GM21825 (cell line): ENCODE data around the gene HNRNPK.
"Not testable (repeated sequence)": the region's sequence is repeated elsewhere in the genome, so short reads cannot be mapped to it uniquely, and the experiment has no call there.

Experiments used
- ATAC-seq: cut with Tn5 transposase; IDR thresholded peaks from one replicate; pipeline ENCODE4 v1.9.1; 2021; ENCODE audit warnings: mild to moderate bottlenecking, moderate library complexity; ENCODE audit not compliant: unreplicated experiment

HNRNPK gene

DNA sequence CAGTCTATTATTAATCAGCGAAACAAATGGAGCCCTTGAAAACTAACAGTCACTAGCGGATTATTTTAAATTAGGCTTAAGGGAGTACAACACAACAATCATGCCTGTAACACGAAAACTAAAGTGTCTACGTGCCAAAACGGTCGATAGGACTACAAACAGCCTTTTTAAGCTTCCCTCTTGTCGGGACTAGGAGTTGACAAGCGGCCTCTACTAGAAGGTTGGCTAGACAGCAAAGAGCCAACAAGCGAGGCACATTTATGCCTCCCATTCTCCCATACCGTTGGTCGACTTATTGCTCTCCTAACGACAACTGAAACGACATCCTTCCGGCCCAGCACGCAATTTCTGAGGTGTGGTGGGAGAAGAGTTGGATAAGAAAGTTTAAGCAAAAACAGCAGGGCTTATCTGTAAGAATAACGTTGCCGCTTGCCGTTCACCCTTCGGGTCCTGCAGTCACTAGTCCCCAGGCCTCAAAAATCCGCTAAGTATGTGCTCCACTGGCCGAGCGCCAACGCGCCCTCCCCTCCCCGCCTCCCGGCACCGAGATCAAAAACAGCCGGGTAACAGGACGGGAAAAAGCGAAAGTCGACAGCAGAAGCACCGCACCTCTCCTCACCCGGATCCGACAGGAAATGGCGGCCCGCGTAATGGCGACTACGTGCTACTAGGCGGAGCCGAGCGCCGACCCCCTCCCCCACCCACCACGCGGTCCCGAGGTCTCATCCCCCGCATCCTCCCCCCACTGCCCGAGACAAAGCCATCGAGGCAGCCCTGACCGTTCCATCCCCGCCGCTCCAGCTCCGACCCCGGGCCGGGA, 813 bp downstream of the HNRNPK start:
- ATAC-seq, result peak; percentile 33

DNA sequence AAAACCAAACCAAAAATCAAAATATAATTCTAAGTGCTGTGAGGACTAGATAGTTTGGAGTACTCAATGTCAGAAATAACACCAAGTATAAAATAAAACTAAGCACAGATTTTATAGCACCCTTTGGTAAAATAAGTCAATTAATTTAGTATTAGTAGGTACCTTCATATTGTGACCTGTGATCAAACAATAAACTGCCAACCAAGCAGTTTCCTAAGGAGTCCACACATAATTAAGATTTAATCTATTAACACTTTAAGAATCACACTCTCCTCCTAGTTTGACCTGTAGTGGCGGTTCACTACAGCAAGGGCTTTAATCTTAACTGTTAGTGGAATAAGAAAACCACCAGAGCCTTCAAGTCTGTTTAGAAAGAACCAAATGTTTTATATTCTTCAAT, 2.8 kb downstream of the HNRNPK start:
- ATAC-seq, result no peak

DNA sequence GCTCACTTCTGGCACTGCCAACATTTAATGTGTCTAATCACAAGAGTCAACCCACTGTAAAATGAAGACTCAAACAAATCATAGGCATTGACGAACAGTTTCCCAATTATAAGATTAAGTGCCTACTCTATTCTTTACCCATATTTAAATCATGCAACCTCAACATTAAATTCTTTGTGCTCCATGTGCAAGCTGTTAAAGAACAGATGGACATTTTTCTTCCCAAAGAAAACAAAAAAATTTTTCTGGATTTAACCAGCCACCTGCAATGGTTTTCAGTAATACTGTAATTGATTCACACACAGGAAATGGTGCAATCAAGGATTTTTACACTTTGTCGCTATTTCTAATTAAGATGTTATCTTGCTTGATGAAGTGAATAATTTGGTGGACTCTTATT, 3.6 kb downstream of the HNRNPK start:
- no peak for ATAC-seq

DNA sequence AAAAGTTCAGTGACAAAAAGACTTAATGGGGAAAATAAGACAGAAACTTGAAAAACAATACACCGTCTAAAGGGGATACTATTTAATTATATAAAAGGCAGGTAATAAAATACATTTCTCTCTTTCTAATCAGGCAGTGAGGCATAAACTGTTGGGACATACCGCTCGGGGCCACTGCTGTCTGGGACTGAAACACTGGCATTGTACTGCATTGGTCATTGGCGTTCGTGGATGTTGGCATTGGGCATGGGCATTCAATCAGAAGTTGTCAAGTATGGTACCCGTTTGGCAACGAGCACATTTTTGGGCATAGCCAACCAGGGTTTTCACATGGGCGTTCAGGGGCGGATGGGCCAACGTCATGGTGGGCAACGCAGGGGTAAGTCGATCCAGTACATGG, 4.7 kb downstream of the HNRNPK start:
- no peak for ATAC-seq

DNA sequence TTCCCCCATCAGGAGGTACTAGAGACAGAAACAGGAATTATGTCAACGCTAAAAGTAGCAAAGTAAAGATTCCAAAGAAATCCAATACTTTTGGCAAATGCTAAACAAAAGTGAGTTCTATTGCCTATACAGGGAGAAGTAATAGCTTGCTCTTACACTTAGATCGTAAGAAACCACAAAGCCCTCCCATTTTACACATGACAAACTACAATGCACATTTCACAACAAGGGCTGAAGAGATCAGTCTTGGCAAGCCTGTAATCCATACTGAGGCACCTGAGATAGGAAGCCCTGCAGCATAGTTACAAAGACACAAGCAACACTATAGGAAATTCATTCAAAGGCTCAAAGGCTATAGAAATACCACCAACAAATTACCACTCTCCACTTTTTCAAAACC, 7.7 kb downstream of the HNRNPK start:
- ATAC-seq, result no peak

DNA sequence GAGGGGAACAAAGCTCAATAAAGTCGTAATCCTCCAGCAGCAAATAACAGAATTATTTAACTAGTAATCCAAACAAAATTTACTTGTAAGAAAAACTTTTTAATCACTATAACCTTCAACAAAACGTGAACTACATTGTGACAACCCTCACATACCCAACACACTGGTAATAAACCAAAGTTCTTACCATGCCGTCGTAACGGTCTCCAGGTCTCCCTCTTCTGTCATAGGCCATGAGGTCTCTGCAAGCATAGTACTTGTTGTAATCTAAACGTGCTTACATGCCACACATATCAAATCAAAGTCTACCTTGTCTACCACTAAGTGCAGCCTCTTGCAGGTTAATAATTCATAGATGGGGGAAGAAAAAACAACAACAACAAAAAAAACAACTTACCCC, 8.5 kb downstream of the HNRNPK start:
- no peak for ATAC-seq

DNA sequence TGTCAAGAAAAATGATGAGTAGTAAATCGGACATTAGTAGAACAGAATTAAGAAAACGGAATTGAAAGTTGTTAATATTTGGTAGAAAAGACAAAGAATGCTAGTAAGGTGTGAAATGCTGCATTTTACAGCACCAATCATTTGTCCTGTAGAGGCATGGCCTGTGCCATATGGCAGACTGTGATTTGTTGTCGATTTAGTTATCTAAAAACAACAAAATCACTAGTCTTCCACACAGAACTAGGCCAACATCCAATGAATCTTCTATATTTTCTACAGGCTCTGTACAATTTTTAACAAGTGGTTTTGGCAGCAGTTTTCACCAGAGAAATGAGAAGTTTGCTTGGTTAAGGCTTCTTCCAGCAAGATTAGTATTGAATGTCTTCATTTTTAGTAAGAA, 10.4 kb downstream of the HNRNPK start:
- ATAC-seq, result no peak

DNA sequence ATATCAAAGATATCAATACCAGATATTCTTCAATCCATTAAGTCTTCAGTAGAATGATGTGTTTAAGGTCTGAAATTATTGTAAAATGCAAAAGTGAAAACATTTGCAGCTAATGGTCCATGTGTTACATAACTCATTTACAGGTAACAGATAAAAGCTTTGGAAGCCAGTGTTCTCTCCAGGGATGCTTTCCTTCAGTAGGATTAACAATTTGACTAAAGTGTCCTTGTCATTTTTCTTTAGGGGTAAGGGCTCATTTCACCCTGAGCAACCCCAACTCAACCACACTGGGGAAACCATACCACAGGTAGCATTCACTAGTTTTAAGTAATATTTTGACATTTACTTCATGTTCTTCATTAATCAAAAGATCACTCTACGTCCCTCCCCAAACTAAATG, 12.9 kb downstream of the HNRNPK start:
- ATAC-seq, result no peak

DNA sequence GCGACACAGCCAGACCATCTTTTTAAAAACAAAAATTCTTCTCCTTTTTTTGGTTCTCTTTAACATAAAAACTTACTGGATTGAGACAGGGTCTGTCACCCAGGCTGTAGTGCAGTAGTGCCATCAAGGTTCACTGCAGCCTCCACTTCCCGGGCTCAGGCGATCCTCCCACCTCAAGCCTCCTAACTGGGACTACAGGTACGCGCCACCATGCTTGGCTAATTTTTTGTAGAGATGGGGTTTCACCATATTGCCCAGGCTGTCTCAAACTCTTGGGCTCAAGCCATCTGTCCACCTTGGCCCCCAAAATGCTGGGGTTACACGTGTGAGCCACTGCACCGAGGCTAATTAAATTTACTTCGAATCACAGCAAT, 13.8 kb downstream of the HNRNPK start:
- no peak for ATAC-seq

DNA sequence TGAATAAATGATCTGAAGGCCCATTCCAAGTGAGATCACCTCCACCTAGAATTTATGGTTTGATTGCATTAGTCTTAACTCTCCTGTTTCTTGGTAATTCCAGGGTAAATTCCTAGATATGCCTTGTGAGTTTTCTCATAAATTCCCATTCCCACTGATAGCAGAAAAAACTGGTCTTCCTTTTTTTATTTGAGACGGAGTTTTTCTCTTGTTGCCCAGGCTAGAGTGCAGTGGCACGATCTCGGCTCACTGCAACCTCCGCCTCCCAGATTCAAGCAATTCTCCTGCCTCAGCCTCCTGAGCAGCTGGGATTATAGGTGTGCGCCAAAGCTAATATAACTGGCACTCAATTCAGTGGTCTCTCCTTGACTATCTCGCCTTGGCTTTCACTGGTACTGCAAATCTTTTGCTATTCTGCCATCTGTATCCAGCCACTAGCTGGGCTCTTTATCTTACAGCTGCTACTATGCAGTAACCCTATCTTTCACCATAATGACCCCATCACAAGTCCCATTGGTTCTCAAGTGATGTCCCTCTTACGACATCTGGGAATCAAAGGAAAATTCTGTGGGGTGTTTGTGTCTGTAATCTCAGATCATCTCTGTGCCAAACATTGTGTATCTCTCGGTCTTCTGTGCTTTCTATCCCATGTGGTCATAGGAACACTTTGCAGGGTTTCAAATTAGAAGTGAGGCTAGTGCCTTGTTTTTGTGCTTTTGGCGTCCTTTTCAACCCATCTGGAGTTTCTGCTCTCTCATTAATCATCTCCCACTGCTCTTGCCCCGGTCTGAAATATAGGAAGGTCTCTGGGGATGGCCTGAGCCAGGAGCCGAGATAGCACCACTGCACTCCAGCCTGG, 14.4 kb downstream of the HNRNPK start:
- ATAC-seq, result no peak

DNA sequence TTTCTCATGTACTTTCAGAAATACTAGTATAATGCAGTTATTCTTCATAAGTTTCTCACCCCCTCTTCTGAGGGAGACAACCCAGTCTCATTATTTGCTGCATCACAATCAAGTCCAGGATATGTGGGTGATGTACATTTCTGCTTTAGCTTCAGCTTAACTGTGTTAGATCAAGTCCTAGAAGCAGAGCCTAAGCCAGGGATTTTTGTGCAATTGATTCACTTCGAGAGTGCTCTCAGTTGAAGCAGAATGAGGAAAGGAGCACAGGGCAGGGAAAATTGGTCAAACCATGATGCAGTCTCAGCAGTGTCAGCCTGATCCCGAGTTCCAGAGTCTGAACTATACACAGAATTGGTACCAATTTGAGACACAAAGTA, 15.1 kb downstream of the HNRNPK start:
- ATAC-seq, result no peak

DNA sequence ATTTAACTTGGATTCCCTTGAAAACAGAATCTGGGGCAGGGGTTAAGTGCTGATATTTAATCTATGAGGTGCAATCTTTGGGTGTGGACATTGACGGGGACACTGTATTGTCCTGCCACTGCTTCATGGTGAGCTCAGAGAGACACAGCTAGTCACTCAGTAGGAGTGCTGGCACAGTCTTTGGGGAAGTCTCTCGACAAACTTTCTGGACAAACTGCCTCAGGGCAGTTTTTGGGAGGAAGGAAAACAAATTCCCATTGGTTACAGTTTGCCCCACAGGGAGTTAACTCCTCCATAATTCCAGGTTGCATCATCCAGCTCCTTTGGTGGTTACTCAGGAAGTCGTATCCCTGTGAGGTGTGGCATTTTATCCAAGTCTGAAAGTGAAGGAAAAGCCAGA, 17.9 kb downstream of the HNRNPK start:
- ATAC-seq, result no peak

DNA sequence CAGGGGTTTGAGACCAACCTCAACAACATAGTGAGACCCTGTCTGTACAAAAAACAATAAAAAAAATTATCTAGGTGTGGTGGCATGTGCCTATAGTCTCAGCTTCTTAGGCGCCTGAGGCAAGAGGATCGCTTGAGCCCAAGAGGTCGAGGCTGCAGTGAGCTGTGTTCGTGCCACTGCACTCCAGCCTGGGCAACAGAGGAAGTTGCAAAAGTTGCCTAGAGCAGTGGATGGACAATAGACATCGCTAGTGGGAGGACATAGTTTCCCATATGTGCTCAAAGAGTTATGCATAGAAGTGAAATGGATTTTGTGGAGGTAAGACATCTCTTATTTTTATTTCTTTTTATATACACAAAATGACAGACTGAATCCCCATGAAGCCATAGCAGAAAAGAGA, 19.0 kb downstream of the HNRNPK start:
- ATAC-seq, result no peak

DNA sequence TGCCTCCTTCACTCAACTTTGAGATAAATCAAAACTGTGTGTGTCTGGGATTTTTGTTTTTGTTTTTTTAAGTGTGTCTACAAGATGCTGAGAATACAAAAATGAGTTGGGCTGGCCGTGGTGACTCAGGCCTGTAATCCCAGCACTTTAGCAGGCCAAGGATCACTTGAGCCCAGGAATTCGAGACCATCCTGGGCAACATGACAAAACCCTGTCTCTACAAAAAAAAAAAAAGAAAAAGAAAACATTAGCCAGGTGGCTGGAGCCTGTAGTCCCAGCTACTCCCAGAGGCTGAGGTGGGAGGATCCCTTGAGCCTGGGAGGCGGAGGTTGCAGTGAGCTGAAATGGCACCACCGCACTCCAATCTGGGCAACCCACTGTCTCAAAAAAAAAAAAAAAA, 21.0 kb downstream of the HNRNPK start:
- ATAC-seq, result no peak

DNA sequence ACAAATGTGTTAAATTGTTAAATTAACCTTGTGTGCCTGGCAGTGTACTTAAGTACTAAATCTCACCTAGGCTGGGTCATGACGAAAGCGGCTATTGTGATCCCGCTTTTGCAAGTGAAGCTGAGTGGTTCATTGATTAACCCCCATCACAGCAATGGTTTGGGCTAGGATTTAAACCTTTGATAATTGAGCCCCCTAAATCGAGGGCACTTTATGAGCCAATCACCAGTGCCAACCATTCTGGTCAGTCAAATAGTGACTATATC, 22.8 kb downstream of the HNRNPK start:
- no peak for ATAC-seq

DNA sequence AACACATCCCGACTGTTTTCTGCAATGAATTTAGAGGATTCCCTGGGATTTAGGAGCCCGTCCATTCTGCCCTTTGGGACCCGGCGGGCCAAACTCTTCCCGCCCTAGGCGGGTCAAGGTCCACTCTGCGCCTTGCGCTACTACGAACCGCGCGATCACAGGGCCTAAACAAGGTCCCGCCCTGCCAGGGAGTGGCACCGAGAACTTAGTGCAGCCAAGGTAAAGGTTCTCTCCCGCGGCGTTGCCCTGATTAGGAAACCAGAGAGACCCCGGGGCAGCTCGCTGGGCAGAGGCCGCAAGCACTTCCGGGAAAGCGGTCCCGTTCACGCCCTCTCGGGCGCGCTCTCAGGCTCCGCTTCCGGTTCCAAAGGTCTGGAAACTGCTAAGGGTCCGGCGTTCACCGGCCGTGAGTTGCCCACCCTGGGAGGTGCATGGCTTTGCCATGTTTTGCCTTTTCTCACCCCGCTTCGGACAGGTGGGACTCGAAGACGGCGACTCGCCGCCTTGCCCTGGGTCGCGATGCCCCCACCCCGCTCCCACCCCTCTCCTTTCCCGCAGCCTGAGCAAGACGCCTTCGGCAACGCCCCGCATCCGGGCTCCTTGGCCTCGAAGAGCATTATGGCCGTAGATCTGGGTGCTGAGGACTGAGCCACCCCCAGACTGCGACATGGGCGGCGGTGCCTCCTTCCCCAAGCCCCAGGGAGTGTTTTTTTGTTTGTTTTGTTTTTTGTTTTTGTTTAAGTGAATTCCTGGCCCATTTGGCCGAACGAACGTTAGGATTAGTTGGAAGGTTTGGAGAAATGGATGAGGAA, 23.4 kb downstream of the HNRNPK start:
- peak; percentile 84 for ATAC-seq

DNA sequence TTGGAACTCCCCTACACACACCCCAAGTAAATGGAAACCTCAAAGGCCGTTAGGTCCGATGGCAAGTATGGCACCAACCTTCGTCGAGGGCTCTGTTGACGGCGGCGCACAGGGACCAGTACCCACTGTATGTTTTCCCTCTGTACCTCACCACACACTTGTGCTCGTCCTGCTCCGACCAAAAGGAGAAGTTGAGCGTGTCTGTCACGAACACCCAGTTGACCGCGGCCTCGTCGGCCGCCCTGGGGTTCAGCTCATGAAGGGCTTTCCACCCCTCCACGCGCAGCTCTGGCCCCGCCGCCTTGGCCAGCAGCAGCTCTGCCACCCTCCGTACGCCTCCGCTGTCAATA, 24.0 kb downstream of the HNRNPK start:
- ATAC-seq, result peak; percentile 65

DNA sequence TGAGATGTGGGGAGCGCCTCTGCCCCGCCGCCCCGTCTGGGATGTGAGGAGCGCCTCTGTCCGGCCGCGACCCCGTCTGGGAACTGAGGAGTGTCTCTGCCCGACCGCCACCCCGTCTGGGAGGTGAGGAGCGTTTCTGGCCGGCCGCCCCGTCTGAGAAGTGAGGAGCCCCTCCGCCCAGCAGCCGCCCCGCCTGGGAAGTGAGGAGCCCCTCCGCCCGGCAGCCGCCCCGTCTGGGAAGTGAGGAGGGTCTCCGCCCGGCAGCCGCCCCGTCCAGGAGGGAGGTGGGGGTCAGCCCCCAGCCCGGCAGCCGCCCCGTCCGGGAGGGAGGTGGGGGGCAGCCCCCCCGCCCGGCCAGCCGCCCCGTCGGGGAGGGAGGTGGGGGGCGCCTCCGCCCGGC, 31.9 kb downstream of the HNRNPK start:
- not testable (repeated sequence) for ATAC-seq

DNA sequence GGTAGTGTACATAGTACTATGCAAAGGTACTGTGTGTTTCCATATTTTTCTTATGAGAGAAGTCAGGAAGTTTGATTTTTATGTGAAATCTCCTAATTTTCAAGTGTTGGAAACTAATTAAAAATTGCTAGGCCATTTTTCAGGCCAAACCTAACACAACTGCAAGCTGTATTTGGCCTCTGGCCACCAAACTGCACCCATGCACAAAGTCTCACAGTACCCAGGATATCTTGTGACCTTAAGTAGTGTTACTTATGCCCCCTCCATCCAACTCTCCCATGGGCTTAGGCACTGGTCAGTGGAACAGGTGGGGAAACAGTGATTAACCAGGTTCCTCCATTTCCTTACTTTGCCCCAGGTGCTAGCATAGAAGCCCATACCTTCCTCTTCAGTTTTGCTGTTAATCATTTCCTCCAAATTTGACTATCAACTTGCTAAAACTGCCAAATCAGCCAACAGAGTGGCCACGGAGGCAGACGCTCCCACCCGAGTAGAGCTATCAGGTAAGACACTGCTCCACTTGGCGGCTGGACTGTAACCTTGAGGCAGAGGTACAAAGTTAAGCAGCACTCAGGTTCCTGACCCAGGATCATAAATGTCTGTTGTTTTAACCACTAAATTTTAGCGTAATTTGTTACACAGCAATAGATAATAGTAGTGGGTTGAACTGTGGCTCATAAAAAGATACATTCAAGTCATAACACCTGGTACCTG, 39.3 kb downstream of the HNRNPK start:
- ATAC-seq, result no peak

DNA sequence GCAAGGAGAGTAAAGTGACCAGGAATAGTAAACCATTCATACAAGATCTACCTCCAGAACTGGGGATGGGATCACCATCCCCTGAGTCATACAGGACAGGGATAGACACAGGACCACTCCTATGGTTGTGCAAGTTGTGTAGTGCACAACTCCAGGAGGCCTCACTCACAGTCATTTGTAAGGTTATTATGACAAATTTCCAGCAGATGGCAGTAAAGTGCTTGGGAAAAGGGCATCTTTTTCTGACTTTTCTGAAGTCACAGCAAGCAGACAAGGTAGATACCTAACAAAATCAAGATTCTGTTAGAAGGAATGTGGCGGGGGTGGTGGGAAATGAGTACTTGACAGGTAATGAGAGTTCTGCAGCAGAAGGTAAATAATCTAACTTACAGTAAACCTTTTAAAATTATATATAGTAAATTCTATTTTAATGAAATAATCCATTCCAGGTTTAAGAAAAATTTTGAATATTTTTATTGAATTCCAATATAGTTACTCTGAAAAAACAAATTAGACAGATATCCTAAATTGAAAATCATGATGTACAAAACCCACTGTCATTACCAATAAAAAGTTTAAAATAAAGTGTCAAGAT, 42.1 kb downstream of the HNRNPK start:
- no peak for ATAC-seq

DNA sequence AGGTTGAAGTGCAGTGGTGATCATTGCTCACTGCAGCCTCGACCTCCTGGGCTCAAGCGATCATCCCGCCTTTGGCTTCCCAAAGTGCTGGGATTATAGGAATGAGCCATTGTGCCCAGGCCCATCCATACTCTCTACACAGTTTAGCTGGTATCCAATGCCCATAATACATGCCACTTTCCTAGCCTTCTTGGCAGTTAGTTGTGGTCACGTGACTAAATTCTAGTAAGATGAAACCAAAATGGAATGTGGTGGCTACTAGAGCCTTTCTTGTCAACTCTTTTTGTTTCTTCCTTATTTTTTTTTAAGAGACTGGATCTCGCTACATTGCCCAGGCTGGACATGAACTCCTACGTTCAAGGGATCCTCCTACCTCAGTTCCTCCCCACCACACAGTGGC, 43.5 kb downstream of the HNRNPK start:
- ATAC-seq, result no peak
